ENCODE measurements around the gene LDAH. TPM values are rescaled to one million over a fixed set of nuclear protein-coding genes. Genes with fewer than 3 reads are reported as not detected.

LDAH gene
- total and polyA plus RNA-seq, 2 experiments from 2014 or later: 12.1 to 37.5 TPM

GRCh38 chr2:20812779-20813178 is 10.1 kb downstream of the LDAH start:
- Histone ChIP-seq H2AFZ (no peak overlapping the region), H3K27ac (ENCODE audit: low read depth) (no peak overlapping the region), H3K4me3 (no peak overlapping the region), H3K4me2 (no peak overlapping the region), H3K9me2 (ENCODE audit: insufficient read depth) (no peaks in the 10 kb centered on the region), H3K4me1 (ENCODE audit: insufficient read depth) (no peaks in the 10 kb centered on the region), H3K27me3 (ENCODE audit: insufficient read depth) (no peaks in the 10 kb centered on the region), H4K20me1 (replicated peaks; ENCODE audit: insufficient read depth) (peaks cover 9% of the 10 kb centered on the region; the same call in 1 of the 2 replicates), H3K36me3 (ENCODE audit: insufficient read depth) (no peaks in the 10 kb centered on the region), H3K79me2 (replicated peaks; ENCODE audit: insufficient read depth) (peaks cover 77% of the 10 kb centered on the region), H3F3A (replicated peaks; ENCODE audit: low read depth) (no peaks in the 10 kb centered on the region)
- TF ChIP-seq ZNF114 (CRISPR knock-in tag; IDR thresholded peaks at IDR 0.05) (no peak), EZH2phosphoT487 (IDR thresholded peaks at IDR 0.05; ENCODE audit: unreplicated experiment) (no peak), JUNB (IDR thresholded peaks at IDR 0.05; ENCODE audit: unreplicated experiment) (no peak), CREB1 (CRISPR knock-in tag; IDR thresholded peaks at IDR 0.05; ENCODE audit: low read depth) (no peak), EZH2 (IDR thresholded peaks at IDR 0.05; ENCODE audit: low read depth, unreplicated experiment) (no peak), ZNF462 (CRISPR knock-in tag; IDR thresholded peaks at IDR 0.05) (no peak), ETS1 (IDR thresholded peaks at IDR 0.05) (no peak), STAT1 (IDR thresholded peaks at IDR 0.05; ENCODE audit: unreplicated experiment) (no peak), REST (IDR thresholded peaks at IDR 0.05; ENCODE audit: unreplicated experiment) (no peak), NANOG (IDR thresholded peaks at IDR 0.05; ENCODE audit: borderline replicate concordance) (no peak), CTCF (conservative IDR thresholded peaks at IDR 0.05; ENCODE audit: low read depth in 2 of 2) (no peak), ZNF331 (CRISPR knock-in tag; IDR thresholded peaks at IDR 0.05; ENCODE audit: low read depth) (no peak), POLR2AphosphoS5 (IDR thresholded peaks at IDR 0.05; ENCODE audit: low read depth) (no peak)
- Mint-ChIP-seq H3K9me3 (no peaks in the 10 kb centered on the region), H3K4me1 (no peaks in the 10 kb centered on the region), H3K36me3 (ENCODE audit: low read depth) (no peaks in the 10 kb centered on the region), H3K27ac (no peak overlapping the region), H3K4me3 (no peak overlapping the region), H3K27me3 (ENCODE audit: insufficient read depth, low read depth, poor library complexity) (peaks cover 2% of the 10 kb centered on the region)
- ATAC-seq: no peak
- DNase-seq (ENCODE audit: low spot score): no peak

Data from GM23338 (cell line).